GM12891 (cell line): ENCODE measurements around the gene TENM4.

Experiments used
- POLR2A ChIP-seq: IDR thresholded peaks from 2 replicates; pipeline ENCODE4 v1.6.1; 2011; ENCODE audit warnings: low read depth, low read length, control low read depth
- TAF1 ChIP-seq: IDR thresholded peaks from 2 replicates; pipeline ENCODE4 v1.6.1; 2011; ENCODE audit warnings: low read depth, low read length, control low read depth

DNA sequence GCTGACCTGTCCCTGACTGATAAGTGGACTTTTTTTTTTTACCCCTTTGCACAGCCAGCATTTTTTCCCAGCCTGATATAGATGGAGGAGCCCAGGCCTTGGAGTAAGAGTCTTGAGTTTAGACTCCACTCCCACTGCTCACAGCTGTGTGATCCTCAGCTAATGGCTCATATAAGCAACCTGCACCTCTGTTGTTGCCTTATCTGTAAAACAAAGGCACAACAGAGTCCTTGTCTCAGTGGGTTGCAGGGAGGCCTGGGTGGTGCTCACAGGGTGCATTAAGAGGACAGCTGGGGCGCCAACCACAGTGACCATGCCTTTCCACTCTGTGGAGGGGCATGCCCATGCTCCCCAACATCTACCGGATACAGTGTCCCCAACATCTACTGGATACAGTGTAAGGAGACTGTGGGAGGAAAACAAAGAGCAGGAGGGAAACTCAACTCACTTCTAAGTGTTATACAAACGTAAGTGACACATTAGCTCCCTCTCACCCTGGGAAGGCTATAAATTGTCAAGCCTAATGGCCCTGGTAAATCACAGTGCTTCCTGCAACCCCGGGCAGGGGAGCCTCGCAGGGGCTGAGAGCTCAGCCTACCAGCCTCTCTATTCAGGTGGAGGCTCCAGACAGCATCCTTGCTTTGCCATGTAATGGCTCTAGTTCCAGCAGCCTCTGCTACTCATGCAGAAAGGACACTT lies 109.5 kb downstream of the TENM4 start:
- TF ChIP-seq POLR2A (no peak), TAF1 (no peak)
